GM12873 (cell line): ENCODE data around the gene KDM6A.

Experiments
- TF ChIP-seq, protein P1 (sequence below): IDR thresholded peaks from 2 replicates; pipeline ENCODE4 v1.5.1; 2012; ENCODE audit warnings: low read depth, mild to moderate bottlenecking, moderate library complexity, low read length, control low read depth; ENCODE audit not compliant: insufficient read depth; ENCODE audit errors: missing control alignments

The KDM6A gene

GRCh38 chrX:45035071-45035470 lies 162.1 kb downstream of the KDM6A start:
- TF ChIP-seq, protein P1, sequence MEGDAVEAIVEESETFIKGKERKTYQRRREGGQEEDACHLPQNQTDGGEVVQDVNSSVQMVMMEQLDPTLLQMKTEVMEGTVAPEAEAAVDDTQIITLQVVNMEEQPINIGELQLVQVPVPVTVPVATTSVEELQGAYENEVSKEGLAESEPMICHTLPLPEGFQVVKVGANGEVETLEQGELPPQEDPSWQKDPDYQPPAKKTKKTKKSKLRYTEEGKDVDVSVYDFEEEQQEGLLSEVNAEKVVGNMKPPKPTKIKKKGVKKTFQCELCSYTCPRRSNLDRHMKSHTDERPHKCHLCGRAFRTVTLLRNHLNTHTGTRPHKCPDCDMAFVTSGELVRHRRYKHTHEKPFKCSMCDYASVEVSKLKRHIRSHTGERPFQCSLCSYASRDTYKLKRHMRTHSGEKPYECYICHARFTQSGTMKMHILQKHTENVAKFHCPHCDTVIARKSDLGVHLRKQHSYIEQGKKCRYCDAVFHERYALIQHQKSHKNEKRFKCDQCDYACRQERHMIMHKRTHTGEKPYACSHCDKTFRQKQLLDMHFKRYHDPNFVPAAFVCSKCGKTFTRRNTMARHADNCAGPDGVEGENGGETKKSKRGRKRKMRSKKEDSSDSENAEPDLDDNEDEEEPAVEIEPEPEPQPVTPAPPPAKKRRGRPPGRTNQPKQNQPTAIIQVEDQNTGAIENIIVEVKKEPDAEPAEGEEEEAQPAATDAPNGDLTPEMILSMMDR, result no peak

GRCh38 chrX:45036161-45036560 lies 163.2 kb downstream of the KDM6A start:
- TF ChIP-seq, protein P1, result no peak

DNA sequence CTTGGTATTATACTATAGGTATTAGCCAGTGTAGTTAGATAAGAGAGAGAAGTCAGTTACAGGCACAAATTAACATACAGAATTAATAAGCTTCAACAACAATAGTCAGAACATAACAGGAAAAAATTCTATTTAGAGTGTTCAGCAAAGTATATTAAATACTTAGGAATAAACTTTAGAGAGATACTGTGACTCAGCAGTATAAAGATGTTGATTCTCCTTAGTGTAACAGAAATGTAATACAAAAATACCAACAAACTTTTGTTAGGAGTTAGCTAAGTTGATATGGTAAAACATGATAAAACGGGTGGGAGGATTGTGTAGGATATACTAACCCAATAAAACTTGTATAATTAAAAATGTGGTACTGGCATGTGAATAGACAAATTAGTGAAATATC lies 173.4 kb downstream of the KDM6A start:
- TF ChIP-seq, protein P1, result no peak

GRCh38 chrX:45050558-45050957 lies 177.6 kb downstream of the KDM6A start:
- TF ChIP-seq, protein P1, result no peak

GRCh38 chrX:45056428-45057145 lies 183.6 kb downstream of the KDM6A start:
- TF ChIP-seq, protein P1, result no peak

GRCh38 chrX:45063319-45064095 lies 190.5 kb downstream of the KDM6A start:
- TF ChIP-seq, protein P1, result no peak

DNA sequence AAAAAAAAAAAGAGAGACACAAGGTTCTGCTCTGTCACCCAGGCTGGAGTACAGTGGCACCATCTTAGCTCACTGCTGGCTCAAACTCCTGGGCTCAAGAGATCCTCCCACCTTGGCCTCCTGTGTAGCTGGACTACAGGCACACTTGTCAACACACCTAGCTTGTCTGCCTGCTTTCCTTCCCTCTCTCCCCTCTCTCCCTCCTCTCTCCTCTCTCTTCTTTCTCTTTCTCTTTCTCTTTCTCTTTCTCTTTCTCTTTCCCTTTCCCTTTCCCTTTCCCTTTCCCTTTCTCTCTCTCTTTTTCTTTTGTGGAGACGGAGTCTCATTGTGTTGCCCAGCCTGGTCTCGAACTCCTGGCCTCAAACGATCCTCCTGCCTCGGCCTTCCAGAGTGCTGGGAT lies 195.6 kb downstream of the KDM6A start:
- TF ChIP-seq, protein P1, result no peak
